A673 (cell line): ENCODE results near the gene SFTPA2.
A peak's percentile ranks its signal among the peaks of the same experiment; 100 is the strongest.

Experiments
- EZH2 ChIP-seq: fragments of 200-600 bp; sonication (generic); IDR thresholded peaks from 2 replicates; pipeline ENCODE4 v1.6.1; 2017; ENCODE audit warnings: borderline replicate concordance, low read depth, mild to moderate bottlenecking, mixed read lengths, antibody characterized with exemption, low read length; ENCODE audit not compliant: poor library complexity, severe bottlenecking
- TF ChIP-seq, protein P1 (sequence below): fragments of 300-800, 200-600 bp; sonication (generic); conservative IDR thresholded peaks from 2 replicates; pipeline ENCODE4 v1.5.1; 2017; ENCODE audit warnings: low read depth, mild to moderate bottlenecking, antibody characterized with exemption, low read length, moderate library complexity, mixed read lengths

DNA sequence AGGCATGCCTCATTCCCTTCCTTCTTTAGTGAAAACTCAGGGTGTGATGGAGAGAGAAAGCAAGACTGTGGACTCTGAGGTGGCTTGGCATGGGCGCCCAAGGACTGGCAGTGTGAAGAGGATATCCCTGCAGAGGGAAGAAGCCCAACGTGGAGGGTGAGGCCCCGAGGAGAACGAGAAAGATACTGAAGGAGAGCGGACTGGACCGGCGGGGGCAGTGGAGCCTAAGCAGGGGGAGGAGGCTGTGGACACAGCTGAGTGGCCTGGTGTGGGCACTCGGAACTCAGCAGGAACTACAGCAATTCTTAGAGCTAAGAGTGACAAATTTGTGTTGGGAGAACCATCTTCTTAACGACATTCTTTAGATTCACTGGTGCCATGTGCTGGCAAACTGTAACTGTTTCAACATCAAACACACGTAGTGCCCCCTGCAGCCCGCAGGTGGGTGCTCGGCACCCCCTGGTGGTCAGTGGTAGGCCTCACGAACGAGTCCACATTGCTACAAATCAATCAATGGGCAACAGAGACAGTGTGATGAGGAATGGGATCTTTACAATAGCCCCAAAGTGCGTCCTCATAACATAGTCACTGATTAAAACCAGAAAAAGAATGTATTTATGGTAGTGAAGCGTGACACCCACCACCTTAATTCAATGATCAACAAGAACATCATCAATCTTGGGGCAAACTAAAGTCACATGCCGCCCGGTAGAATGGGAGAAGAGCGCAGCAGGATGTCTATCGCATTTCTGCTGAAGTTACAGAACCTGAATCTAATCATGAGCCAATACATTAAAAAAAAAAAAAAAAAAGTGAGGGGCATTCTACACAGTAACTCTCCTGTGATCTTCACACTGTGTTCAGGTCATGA lies 48.5 kb upstream of the SFTPA2 start:
- TF ChIP-seq, protein P1, sequence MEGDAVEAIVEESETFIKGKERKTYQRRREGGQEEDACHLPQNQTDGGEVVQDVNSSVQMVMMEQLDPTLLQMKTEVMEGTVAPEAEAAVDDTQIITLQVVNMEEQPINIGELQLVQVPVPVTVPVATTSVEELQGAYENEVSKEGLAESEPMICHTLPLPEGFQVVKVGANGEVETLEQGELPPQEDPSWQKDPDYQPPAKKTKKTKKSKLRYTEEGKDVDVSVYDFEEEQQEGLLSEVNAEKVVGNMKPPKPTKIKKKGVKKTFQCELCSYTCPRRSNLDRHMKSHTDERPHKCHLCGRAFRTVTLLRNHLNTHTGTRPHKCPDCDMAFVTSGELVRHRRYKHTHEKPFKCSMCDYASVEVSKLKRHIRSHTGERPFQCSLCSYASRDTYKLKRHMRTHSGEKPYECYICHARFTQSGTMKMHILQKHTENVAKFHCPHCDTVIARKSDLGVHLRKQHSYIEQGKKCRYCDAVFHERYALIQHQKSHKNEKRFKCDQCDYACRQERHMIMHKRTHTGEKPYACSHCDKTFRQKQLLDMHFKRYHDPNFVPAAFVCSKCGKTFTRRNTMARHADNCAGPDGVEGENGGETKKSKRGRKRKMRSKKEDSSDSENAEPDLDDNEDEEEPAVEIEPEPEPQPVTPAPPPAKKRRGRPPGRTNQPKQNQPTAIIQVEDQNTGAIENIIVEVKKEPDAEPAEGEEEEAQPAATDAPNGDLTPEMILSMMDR, result peak; percentile 68
- no peak for TF ChIP-seq EZH2
